CD4-positive, alpha-beta T cell treated with Interleukin-4 for 4 hours (primary cell): ENCODE data around the gene CCNE1.
A peak's percentile ranks its signal among the peaks of the same experiment; 100 is the strongest.

Experiments used
- DNase-seq: peaks from one replicate; pipeline ENCODE4 v3.0.0-alpha.2; 2020

Gene CCNE1

DNA sequence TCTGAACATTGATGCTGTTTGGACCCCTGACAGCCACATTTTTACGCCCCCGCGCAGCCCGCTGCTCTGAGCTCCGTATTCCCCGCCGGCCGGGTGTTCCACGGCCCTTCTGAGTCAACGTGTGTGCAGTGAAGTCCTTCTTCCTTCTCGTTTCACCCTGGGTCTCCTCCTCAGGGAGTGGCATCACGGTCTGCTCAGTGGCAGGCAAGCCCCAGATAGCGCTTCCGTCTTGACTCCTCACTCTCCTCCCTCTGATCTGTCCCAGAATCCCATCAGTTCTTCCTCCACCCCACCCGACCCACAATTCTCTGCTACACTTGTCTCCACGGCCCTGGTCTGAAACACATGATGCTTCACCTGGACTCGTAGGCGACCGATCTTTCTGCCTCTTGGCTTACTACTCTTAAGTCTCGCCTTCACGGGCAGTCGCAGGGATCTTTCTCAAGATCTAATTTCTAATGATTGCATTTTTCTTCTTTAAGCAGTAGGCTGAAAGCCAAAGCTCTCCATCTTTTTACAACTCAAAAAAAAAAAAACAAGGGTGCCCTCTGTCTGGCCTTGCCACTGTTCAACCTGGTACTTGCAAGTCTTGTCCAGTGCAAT is 33.9 kb downstream of the CCNE1 start:
- DNase-seq, result peak; percentile 14

DNA sequence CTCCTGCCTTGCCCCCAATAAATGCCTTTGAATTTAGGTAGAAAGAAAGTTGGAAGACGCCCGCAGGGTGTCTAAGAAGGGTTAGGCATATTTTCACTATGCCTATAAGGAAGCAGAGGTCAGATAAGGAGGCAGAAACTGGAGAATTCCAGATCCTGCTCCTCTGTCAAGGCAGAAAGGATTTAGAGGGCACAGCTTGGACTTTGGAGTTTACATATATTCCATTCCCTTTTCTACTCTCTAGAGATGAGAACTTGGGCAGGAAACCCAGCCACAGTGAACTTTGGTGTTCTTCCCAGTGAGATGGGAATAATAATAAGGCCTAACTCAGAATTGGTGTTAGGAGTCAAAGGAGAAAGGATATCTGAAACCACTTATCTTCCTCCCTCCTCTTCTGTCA is 37.4 kb downstream of the CCNE1 start:
- DNase-seq, result no peak

DNA sequence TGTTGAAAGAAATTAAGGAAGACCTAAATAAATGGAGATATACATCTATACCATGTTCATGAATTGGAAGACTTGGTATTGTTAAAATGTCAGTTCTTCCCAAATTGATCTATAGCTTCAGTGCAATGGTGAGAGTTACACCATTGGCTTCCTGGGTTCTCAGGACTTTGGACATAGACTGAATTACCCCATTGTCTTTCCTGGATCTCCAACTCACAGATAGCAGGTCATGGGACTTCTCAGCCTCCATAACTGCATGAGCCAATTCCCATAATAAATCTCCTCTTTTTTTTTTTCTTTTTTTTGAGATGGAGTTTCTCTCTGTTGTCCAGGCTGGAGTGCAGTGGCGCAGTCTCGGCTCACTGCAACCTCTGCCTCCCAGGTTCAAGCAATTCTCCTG is 38.7 kb downstream of the CCNE1 start:
- no peak for DNase-seq

DNA sequence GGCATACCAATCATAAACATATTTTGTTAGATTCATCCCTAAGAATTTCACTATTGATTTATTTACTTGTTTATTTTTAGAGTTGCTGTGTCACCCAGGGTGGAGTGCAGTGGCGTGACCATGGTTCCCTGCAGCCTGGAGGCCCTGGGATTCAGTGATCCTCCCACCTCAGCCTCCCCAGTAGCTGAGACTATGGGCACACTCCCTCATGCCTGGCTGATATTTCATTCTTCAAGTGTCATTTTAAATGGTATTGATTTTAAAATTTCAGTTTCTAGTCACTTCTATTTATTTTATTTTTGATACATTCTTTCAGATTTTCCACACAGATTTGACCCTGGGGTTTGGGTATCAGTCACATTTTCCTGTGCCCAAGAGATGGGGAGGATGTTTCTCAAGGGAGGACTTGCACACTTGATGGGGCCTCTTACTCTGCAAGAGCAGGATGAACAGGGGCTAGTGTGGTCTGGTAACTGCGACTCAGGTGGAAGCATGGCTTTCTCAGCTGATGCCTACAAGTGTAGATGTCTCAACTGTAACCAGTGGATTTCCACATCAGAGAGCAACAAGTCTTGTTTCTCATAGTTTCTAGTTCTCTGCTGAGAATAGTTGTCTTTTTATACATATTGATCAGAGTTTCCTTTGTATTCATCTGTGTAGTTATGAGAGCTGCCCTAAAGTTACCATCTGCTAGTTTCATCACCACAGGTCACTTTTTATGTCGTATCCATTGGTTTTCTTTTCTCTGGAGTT is 40.2 kb downstream of the CCNE1 start:
- no peak for DNase-seq

DNA sequence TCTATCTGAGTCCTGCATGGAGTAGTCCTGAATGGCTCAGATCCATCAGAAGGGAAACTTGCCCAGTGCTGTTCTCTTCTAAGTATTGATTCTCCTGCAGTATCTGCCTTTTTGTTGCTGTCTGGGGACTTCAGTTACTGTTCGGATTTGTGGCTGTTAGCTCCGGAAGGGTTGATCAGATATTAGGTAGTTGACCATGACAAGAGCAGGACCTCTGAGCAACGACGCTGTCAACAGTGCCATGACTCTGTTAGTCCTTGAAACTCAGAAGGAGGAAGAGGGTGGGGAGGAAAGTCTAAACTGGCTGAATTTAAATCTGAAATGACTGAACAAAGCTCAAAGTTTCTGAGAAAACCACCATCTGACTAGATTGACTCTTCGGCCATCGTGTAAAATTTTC is 42.2 kb downstream of the CCNE1 start:
- no peak for DNase-seq

DNA sequence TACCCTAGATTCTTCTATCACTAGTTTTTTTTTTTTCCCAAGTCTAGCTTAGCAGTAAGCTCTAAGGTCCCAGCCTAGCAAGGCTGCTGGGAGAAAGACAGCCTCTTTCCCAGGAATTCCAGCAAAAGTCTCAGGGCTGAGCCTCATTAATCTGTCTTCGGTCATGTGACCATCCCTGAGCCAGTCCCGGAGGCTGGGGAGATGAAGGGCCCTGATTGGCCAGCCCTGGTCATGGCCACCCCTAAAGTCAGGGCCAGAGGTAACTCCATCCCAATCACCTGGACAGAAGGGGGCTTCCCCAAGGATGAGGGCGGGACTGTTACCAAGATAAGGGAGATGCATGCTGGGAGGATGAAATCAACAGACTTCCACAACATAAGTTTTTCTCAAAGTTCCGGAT is 43.3 kb downstream of the CCNE1 start:
- DNase-seq, result no peak

DNA sequence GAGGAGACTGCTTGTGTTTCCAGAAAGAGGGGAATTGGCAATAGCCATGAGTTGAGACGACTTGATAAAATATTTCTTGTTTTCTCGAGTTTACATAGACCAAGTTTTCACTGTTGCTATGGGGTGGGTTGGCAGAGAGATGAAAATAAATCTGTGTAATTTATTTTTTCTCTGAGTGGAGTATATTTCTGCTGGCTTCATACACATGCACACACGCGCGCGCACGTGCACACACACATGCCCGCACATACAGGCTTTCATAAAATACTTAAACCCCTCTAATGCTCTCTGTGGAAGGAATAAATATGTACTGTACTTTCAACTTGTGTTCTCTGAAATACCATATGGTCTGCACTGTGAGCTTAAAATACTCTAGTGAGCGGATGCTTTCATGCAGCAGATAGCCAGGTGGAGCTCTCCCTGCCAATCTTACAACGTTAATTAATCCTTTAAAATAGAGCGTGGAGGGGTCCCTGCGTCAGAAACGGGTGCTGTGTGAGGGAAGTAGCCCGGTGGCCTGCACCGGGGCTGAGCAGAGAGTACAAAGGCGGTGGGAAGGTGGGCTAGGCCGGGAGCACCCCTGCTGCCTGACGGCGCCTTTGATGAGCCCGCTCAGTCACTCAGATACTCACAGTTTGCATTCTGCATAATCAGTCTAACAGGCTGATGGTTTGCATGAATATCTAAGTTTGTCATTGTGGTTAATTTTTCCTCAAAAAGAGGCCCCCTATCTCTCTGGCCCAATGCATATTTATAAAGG is 44.1 kb downstream of the CCNE1 start:
- no peak for DNase-seq

DNA sequence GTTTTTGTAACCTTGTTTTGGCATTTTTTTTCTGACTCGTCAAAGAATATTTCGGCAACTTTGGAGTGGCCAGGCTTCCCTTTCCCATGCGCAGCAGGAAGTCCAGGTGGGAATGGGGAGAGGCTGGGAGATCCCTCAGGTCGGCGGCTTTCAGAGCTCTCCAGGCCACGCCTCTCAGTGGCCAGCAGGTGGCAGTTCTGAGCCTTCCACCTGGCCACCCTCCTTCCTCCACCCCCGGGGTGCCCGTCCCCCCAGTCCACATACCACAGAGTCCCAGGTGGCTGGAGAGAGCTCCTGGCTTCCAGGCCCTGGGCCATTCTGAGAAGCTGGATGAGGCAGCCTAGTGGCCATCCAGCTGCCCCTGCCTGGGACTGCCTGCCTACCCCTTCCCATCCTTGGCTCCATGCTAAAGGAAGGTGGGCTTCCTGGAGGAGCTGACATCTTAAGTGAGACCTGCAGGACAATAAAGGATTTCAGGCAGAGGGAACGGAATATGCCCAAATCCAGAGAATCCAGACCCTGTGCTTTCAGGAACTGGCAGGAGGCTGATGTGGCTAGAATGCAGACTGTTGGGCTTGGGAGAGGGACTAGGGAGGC is 46.3 kb downstream of the CCNE1 start:
- peak; percentile 13 for DNase-seq

DNA sequence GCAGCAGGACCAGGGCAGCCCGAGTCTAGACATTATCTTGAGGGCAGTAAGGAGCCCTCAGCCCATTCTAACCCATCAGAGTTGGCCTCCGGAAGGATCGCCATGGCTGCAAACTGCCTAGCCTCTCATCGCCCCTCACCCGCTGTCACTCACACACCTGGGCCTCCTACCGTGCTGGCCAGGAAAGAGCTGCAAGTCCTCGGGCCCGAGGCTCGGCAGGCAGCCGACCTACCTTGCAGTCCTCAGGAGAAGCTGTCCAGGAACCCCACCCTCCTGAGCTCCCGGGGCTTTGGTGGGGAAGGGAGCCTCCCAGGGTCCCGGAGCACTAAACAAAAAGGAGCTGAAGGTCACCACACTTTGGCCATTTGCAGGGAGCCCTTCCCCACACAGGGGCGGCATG is 46.8 kb downstream of the CCNE1 start:
- no peak for DNase-seq

DNA sequence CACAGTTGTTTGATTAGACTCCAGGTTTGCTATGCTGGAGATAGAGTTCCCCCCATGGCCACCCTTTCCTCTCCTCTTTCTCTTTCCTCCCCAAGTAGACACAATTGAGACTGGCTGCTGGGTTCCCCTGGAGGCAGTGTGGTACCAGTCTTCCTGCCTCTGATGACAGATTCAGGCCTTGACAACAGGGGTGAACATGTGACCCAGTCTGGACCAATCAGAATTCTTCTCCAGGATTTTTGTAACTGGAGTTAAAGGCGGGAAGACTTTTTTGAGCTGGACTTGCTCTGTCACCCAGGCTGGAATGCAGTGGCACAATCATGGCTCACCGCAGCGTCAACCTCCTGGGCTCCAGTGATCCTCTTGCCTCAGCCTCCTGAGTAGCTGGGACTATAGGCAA is 48.7 kb downstream of the CCNE1 start:
- DNase-seq, result no peak

DNA sequence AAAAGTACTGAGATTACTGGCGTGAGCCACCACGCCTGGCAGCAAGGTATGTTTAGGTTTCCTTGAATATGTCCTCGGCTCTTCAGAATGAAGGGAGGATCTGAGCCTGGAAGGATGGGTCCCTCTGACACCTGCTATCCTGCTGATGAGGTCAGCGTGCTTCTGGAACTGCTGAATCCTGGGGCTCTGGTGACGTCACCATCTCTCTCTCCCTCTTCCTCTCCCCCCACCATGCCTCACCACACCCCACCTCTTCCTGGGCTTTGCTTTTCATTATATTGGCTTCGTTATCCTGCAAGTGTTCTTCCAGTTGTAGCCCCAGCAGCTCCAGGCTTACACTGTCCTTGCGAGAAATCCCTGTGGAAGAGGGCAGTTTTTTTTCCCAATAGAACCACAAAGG is 49.8 kb downstream of the CCNE1 start:
- DNase-seq, result no peak

DNA sequence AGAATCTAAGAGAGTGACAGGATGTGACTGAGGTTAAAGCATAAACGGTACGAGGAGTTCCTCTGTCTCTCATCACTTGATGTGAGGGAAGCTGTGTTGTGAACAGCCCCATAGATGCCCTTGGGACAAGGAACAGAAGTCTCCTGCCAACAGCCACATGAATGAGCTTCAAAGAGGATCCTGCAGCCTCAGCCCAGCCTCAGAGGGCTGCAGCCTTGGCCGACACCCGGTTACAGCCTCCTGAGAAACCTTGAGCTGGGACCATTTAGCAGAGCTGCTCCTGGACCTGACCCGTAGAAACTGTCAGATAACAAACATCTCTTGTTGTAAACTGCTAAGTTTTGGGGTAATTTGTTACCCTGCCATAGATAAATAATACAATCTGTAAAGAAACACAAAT is 54.2 kb downstream of the CCNE1 start:
- no peak for DNase-seq

DNA sequence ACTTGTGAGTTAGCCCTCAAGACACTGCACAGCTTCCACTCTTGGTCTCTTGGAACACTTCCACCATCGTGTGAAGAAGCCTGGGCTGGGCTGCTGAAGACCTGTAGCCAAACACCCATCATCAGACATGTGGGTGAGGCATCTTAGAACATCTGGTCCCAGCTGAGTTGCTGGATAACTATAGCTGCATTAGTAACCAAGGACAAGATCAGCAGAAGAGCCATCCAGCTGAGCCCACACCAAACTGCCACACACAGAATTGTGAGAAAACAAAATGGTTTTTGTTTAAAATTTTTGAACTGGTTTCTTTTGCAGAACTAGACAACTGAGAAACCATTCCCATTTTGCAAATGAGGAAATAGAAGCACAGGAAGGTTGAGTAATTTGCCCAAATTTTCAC is 56.2 kb downstream of the CCNE1 start:
- DNase-seq, result no peak

DNA sequence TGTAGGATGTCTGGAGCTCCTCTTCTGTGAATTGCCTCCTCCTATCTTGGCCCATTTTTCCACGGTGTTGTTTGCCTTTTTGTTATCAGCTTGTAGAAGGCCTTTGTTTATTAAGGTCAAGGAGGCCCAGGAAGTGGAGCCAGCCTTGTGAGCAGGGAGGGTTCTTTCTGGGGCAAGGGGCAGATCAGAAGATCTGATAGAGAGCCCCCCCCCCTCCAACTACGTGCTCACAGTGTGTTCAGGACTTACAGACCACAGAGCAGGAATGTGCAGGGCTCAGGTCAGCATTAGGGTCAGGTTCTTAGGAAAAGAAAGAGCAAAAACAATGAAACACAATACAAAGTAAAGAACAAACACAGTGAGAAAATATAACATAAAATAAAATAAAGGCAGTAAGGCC is 59.4 kb downstream of the CCNE1 start:
- DNase-seq, result no peak

DNA sequence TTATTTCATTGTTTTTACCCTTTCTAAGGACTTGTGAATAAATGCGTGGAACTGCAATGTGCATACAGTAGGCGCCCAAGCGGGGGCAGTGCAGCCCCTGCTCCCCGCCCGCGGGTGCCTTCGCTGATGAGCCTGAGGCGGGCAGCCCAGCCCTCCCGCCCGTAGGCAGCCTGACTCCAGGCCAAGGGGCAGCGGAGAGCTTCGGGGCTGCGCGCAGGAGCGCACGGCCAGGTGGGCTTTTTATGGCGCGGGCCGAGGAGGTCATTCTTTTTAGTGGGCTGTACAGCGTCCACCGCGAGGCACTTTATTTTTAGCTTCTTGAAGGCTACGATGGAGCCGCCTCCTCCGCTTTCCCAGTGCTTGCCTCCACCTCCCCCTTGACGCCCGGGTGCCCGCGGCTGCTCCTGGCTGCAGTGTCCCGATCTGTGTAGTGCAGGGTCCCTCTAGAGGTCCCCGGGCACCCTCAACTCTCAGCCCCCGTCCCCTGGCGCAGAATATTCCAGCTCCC is 60.5 kb downstream of the CCNE1 start:
- no peak for DNase-seq

DNA sequence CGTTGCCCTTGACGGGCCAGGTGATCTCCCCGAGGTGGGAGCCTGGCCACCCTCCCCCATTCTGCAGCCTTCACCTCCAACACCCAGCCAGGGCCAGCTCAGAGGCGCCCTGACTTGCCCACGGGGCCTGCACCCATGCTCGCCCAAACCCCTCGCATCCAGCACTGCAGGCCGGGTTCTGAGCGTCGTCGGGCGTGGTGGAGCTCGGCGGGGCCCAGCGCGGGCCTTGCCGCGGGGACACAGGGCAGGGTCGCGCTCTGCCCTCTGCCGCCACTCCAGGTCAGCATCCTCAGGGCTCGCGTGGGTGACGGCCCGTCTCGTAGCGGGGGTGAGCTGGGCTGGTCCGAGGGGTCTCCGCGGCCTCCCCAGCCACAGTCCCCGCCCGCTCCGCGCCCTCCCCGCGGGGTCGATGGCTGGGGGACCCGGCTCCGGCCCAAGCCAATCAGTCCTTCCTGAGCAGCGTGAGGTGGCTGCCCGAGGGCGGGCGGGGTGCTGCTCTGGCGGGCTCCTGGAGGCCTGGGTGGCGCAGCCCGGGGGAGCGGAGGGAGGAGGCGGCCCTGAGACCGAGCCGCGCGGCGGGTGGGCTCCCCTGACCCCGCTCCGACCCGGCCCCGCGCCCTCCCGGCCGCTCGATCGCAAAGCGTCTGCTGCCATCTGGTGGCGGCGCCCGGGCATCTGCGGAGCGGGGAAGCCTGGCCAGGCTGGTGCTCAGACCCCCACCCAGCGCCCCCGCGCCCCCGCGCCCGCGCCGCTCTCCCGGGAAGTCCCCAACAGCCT is 61.4 kb downstream of the CCNE1 start:
- peak; percentile 41 for DNase-seq
